HEK293 (cell line): ENCODE results near the gene C19orf44.
"Not testable (repeated sequence)": the region's sequence is repeated elsewhere in the genome, so short reads cannot be mapped to it uniquely, and the experiment has no call there.

Experiments
- CTCF ChIA-PET: fragments of 350-600 bp; formaldehyde crosslinking; extraction: SDS; loops from one replicate; lab custom pipeline; 2021; ENCODE audit warnings: antibody characterized with exemption; lab: Yijun Ruan, JAX
- POLR2A ChIA-PET: fragments of 300-600 bp; formaldehyde crosslinking; extraction: SDS; loops from one replicate; lab custom pipeline; 2020; ENCODE audit warnings: antibody characterized with exemption, inconsistent platforms; lab: Yijun Ruan, JAX
- H3K27ac ChIP-seq: fragments of 200-500 bp; sonication (Bioruptor generic); 2 replicates; pipeline ENCODE4 v1.5.1; 2014; ENCODE audit warnings: low read depth, low read length, control low read depth, inconsistent platforms; ENCODE audit errors: extremely low read depth
- H3K36me3 ChIP-seq, 2 experiments: fragments of 200-500 bp in 1 of 2; sonication (Bioruptor generic) in 1 of 2; 1 replicate in 1 of 2; 2 replicates in 1 of 2; pipeline ENCODE4 v1.5.1; 2014 to 2017; ENCODE audit warnings: inconsistent platforms in 2 of 2, low read length in 2 of 2; ENCODE audit not compliant: control insufficient read depth in 2 of 2, insufficient read depth in 1 of 2
- H3K4me1 ChIP-seq: fragments of 200-500 bp; sonication (Bioruptor generic); 2 replicates; pipeline ENCODE4 v1.5.1; 2014; ENCODE audit warnings: mild to moderate bottlenecking, low read length, inconsistent platforms; ENCODE audit not compliant: control insufficient read depth, insufficient read depth
- H3K4me3 ChIP-seq: 2 replicates; pipeline ENCODE4 v1.5.1; 2011; ENCODE audit warnings: low read depth, mild to moderate bottlenecking, control low read depth, low read length, moderate library complexity
- H3K9me3 ChIP-seq: fragments of 200-500 bp; sonication (Bioruptor generic); 2 replicates; pipeline ENCODE4 v1.5.1; 2014; ENCODE audit warnings: low read depth, low read length, inconsistent platforms; ENCODE audit not compliant: control insufficient read depth, insufficient read depth
- KLF8 ChIP-seq: fragments of 450-650 bp; formaldehyde crosslinking; IDR thresholded peaks from 2 replicates; pipeline ENCODE4 v1.5.1; 2016; ENCODE audit warnings: missing biosample characterization, missing genetic modification characterization
- SALL2 ChIP-seq: fragments of 450-650 bp; formaldehyde crosslinking; IDR thresholded peaks from 2 replicates; pipeline ENCODE4 v1.5.0; 2017; ENCODE audit warnings: missing biosample characterization, mild to moderate bottlenecking, missing genetic modification characterization, borderline replicate concordance
- ZBTB17 ChIP-seq: fragments of 450-650 bp; formaldehyde crosslinking; IDR thresholded peaks from 2 replicates; pipeline ENCODE4 v1.5.1; 2016; ENCODE audit warnings: missing biosample characterization, missing genetic modification characterization
- ZBTB20 ChIP-seq: fragments of 450-650 bp; formaldehyde crosslinking; IDR thresholded peaks from 2 replicates; pipeline ENCODE4 v1.5.1; 2016; ENCODE audit warnings: missing biosample characterization, missing genetic modification characterization
- ZFP3 ChIP-seq: fragments of 450-650 bp; formaldehyde crosslinking; IDR thresholded peaks from 2 replicates; pipeline ENCODE4 v1.5.1; 2016; ENCODE audit warnings: low read depth, missing biosample characterization, missing genetic modification characterization
- ZIC2 ChIP-seq: fragments of 450-650 bp; formaldehyde crosslinking; IDR thresholded peaks from 2 replicates; pipeline ENCODE4 v1.5.1; 2016; ENCODE audit warnings: missing biosample characterization, missing genetic modification characterization
- ZNF112 ChIP-seq: fragments of 450-650 bp; formaldehyde crosslinking; IDR thresholded peaks from 2 replicates; pipeline ENCODE4 v1.5.0; 2017; ENCODE audit warnings: missing biosample characterization, missing genetic modification characterization
- ZNF202 ChIP-seq: fragments of 450-650 bp; formaldehyde crosslinking; IDR thresholded peaks from 2 replicates; pipeline ENCODE4 v1.5.1; 2016; ENCODE audit warnings: missing biosample characterization, missing genetic modification characterization, borderline replicate concordance
- ZNF302 ChIP-seq: fragments of 450-650 bp; formaldehyde crosslinking; IDR thresholded peaks from 2 replicates; pipeline ENCODE4 v1.5.1; 2016; ENCODE audit warnings: missing biosample characterization, missing genetic modification characterization, low read depth
- ZNF391 ChIP-seq: fragments of 450-650 bp; formaldehyde crosslinking; IDR thresholded peaks from 2 replicates; pipeline ENCODE4 v1.5.1; 2016; ENCODE audit warnings: low read depth, missing biosample characterization, missing genetic modification characterization, borderline replicate concordance
- ZNF426 ChIP-seq: fragments of 450-650 bp; formaldehyde crosslinking; IDR thresholded peaks from 2 replicates; pipeline ENCODE4 v1.5.1; 2017; ENCODE audit warnings: missing biosample characterization, missing genetic modification characterization, mild to moderate bottlenecking, inconsistent platforms, moderate library complexity
- ZNF514 ChIP-seq: fragments of 450-650 bp; formaldehyde crosslinking; IDR thresholded peaks from 2 replicates; pipeline ENCODE4 v1.5.1; 2016; ENCODE audit warnings: missing biosample characterization, missing genetic modification characterization
- ZNF544 ChIP-seq: fragments of 450-650 bp; formaldehyde crosslinking; IDR thresholded peaks from 2 replicates; pipeline ENCODE4 v1.5.0; 2017; ENCODE audit warnings: missing biosample characterization, missing genetic modification characterization
- ZNF660 ChIP-seq: fragments of 450-650 bp; IDR thresholded peaks from 2 replicates; pipeline ENCODE4 v1.5.1; 2018; ENCODE audit warnings: missing biosample characterization, mild to moderate bottlenecking, missing genetic modification characterization
- ZNF670 ChIP-seq: fragments of 450-650 bp; formaldehyde crosslinking; IDR thresholded peaks from 2 replicates; pipeline ENCODE4 v1.5.1; 2016; ENCODE audit warnings: missing biosample characterization, missing genetic modification characterization, low read depth
- ZNF701 ChIP-seq: fragments of 450-650 bp; formaldehyde crosslinking; IDR thresholded peaks from 2 replicates; pipeline ENCODE4 v1.5.1; 2016; ENCODE audit warnings: missing biosample characterization, missing genetic modification characterization
- ZNF707 ChIP-seq: fragments of 450-650 bp; formaldehyde crosslinking; IDR thresholded peaks from 2 replicates; pipeline ENCODE4 v1.5.1; 2016; ENCODE audit warnings: missing biosample characterization, missing genetic modification characterization
- ZNF747 ChIP-seq: fragments of 450-650 bp; formaldehyde crosslinking; IDR thresholded peaks from 2 replicates; pipeline ENCODE4 v1.5.1; 2016; ENCODE audit warnings: missing biosample characterization, missing genetic modification characterization
- TF ChIP-seq, protein P1 (sequence below): fragments of 450-650 bp; formaldehyde crosslinking; IDR thresholded peaks from 2 replicates; pipeline ENCODE4 v1.5.1; 2017; ENCODE audit warnings: missing biosample characterization, missing genetic modification characterization
- TF ChIP-seq, protein P2 (sequence below): fragments of 450-650 bp; formaldehyde crosslinking; IDR thresholded peaks from 2 replicates; pipeline ENCODE4 v1.5.1; 2016; ENCODE audit warnings: missing biosample characterization, missing genetic modification characterization
- TF ChIP-seq, protein P3 (sequence below): fragments of 450-650 bp; formaldehyde crosslinking; optimal IDR thresholded peaks from 2 replicates; pipeline ENCODE3; 2016; ENCODE audit warnings: missing biosample characterization, mild to moderate bottlenecking, missing genetic modification characterization
- TF ChIP-seq, protein P4 (sequence below): fragments of 450-650 bp; formaldehyde crosslinking; IDR thresholded peaks from 2 replicates; pipeline ENCODE4 v1.5.1; 2016; ENCODE audit warnings: missing biosample characterization, missing genetic modification characterization

C19orf44 gene

DNA sequence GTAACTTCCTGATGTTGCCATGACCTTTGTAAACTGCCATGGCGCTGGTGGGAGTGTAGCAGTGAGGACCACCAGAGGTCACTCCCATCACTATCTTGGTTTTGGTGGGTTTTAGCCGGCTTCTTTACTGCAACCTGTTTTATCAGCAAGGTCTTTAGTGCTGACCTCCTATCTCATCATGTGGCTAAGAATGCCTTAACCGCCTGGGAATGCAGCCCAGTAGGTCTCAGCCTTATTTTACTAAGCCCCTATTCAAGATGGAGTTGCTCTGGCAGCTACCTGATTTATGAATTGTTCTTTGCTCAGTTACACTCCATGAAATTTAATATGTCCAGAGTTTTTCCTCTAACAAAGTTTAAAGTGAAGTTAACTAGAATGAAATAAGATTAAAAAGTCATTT lies 19.8 kb upstream of the C19orf44 start:
- CTCF ChIA-PET, result interaction anchor here (0.6 kb wide), 1 partner anchor 8 kb away, joined by 4 read pairs; no protein-coding TSS in a partner anchor
- TF ChIP-seq, protein P1, sequence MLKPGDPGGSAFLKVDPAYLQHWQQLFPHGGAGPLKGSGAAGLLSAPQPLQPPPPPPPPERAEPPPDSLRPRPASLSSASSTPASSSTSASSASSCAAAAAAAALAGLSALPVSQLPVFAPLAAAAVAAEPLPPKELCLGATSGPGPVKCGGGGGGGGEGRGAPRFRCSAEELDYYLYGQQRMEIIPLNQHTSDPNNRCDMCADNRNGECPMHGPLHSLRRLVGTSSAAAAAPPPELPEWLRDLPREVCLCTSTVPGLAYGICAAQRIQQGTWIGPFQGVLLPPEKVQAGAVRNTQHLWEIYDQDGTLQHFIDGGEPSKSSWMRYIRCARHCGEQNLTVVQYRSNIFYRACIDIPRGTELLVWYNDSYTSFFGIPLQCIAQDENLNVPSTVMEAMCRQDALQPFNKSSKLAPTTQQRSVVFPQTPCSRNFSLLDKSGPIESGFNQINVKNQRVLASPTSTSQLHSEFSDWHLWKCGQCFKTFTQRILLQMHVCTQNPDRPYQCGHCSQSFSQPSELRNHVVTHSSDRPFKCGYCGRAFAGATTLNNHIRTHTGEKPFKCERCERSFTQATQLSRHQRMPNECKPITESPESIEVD, result 0 out of 2 replicates have a peak, but pooled peaks have one; percentile 10
- TF ChIP-seq ZNF391 (tag by site-specific recombination), result no peak
- H3K9me3 ChIP-seq, result no peaks in the 10 kb centered on the region
- no peak overlapping the region for H3K4me3 ChIP-seq
- no peaks in the 10 kb centered on the region for H3K36me3 ChIP-seq
- no peaks in the 10 kb centered on the region for H3K4me1 ChIP-seq
- POLR2A ChIA-PET, result no interaction called here
- no peak overlapping the region for H3K27ac ChIP-seq

DNA sequence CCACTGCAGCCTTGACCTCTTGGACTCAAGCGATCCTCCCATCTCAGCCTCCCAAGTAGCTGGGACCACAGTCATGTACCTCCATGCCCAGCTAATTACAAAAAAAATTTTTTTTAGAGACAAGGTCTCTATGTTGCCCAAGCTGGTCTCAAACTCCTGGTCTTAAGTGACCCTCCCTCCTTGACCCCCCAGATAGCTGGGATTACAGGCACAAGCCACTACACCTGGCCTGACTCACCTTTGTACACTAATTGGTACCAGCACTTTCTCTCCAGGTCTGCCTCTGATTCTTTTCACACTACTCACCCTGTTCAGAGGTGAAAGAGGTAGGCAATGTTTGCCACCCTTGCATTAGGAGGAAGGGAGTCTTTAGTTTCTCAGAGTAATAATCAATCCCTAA lies 18.9 kb upstream of the C19orf44 start:
- no peak for TF ChIP-seq ZNF701 (tag by site-specific recombination)
- TF ChIP-seq, protein P2, sequence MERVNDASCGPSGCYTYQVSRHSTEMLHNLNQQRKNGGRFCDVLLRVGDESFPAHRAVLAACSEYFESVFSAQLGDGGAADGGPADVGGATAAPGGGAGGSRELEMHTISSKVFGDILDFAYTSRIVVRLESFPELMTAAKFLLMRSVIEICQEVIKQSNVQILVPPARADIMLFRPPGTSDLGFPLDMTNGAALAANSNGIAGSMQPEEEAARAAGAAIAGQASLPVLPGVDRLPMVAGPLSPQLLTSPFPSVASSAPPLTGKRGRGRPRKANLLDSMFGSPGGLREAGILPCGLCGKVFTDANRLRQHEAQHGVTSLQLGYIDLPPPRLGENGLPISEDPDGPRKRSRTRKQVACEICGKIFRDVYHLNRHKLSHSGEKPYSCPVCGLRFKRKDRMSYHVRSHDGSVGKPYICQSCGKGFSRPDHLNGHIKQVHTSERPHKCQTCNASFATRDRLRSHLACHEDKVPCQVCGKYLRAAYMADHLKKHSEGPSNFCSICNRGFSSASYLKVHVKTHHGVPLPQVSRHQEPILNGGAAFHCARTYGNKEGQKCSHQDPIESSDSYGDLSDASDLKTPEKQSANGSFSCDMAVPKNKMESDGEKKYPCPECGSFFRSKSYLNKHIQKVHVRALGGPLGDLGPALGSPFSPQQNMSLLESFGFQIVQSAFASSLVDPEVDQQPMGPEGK, result no peak
- no peak for TF ChIP-seq SALL2
- no peak for TF ChIP-seq ZNF670 (tag by site-specific recombination)
- no peak for TF ChIP-seq ZNF747 (tag by site-specific recombination)
- no peak for TF ChIP-seq ZNF302
- TF ChIP-seq, protein P3, sequence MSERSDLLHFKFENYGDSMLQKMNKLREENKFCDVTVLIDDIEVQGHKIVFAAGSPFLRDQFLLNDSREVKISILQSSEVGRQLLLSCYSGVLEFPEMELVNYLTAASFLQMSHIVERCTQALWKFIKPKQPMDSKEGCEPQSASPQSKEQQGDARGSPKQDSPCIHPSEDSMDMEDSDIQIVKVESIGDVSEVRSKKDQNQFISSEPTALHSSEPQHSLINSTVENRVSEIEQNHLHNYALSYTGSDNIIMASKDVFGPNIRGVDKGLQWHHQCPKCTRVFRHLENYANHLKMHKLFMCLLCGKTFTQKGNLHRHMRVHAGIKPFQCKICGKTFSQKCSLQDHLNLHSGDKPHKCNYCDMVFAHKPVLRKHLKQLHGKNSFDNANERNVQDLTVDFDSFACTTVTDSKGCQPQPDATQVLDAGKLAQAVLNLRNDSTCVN, result no peak
- no peak for TF ChIP-seq ZBTB20
- TF ChIP-seq ZNF202 (tag by site-specific recombination), result no peak
- no peak for TF ChIP-seq ZIC2 (tag by site-specific recombination)
- no peak for TF ChIP-seq ZBTB17 (tag by site-specific recombination)
- TF ChIP-seq ZNF660 (tag by site-specific recombination), result no peak
- TF ChIP-seq ZNF112 (tag by site-specific recombination), result no peak
- TF ChIP-seq KLF8 (tag by site-specific recombination), result no peak
- no peak for TF ChIP-seq ZFP3
- no peak for TF ChIP-seq ZNF544 (tag by site-specific recombination)
- TF ChIP-seq, all 188 proteins: peak for 0
- POLR2A ChIA-PET, result no interaction called here
- H3K27ac ChIP-seq, result no peak overlapping the region
- no peaks in the 10 kb centered on the region for H3K9me3 ChIP-seq
- no peaks in the 10 kb centered on the region for H3K36me3 ChIP-seq
- H3K4me1 ChIP-seq, result no peaks in the 10 kb centered on the region
- H3K4me3 ChIP-seq, result no peak overlapping the region
- CTCF ChIA-PET, result no interaction called here

DNA sequence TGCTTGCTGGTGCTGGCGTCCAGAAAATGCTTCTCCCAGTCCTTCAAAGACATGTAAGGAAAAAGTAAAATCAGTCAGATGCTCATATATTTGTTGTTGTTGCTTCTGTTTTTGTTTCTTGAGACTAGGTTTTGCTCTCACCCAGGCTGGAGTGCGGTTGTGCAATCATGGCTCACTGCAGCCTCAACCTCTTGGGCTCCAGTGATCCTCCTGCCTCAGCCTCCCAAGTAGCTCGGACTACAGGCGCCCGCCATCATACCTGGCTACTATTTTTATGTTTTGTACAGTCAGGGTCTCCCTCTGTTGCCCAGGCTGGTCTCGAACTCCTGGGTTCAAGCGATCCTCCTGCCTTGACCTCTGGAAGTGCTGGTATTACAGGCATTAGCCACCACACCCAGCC lies 13.4 kb upstream of the C19orf44 start:
- no peak overlapping the region for H3K4me3 ChIP-seq
- no peaks in the 10 kb centered on the region for H3K36me3 ChIP-seq
- ChIA-PET POLR2A (no interaction called here), CTCF (interaction anchor here (0.7 kb wide), 1 partner anchor 800 kb away, joined by 4 read pairs; no protein-coding TSS in a partner anchor)
- H3K27ac ChIP-seq, result no peak overlapping the region
- H3K9me3 ChIP-seq, result no peaks in the 10 kb centered on the region
- H3K4me1 ChIP-seq, result no peaks in the 10 kb centered on the region
- TF ChIP-seq ZNF514 (tag by site-specific recombination), result no peak
- TF ChIP-seq, protein P4, sequence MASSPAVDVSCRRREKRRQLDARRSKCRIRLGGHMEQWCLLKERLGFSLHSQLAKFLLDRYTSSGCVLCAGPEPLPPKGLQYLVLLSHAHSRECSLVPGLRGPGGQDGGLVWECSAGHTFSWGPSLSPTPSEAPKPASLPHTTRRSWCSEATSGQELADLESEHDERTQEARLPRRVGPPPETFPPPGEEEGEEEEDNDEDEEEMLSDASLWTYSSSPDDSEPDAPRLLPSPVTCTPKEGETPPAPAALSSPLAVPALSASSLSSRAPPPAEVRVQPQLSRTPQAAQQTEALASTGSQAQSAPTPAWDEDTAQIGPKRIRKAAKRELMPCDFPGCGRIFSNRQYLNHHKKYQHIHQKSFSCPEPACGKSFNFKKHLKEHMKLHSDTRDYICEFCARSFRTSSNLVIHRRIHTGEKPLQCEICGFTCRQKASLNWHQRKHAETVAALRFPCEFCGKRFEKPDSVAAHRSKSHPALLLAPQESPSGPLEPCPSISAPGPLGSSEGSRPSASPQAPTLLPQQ (tag by site-specific recombination), result no peak
- no peak for TF ChIP-seq ZNF426 (tag by site-specific recombination)
- TF ChIP-seq ZNF707, result no peak

DNA sequence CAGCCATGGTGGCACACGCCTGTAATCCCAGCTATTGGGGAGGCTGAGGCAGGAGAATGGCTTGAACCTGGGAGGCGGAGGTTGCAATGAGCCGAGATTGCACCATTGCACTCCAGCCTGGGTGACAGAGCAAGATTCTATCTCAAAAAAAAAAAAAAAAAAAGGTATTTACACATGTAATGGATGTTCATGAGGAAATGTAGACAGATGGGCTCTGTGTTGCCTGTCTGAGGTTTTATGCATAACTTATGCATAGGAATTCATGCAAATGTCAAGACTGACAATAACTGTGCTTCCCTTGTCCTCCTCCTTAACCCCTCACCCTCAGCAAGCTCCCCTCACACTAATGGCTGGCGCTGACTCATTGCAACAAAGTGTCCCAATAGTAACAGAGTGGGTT lies 9.7 kb upstream of the C19orf44 start:
- ChIA-PET POLR2A (interaction anchor here (0.9 kb wide), 1 partner anchor 9 kb away, joined by 3 read pairs; the partner anchor contains the start of gene CALR3), CTCF (interaction anchor here (0.7 kb wide), 2 partner anchors 23 to 44 kb away, joined by 3 to 4 read pairs; no protein-coding TSS in a partner anchor)
- H3K4me1 ChIP-seq, H3K36me3 ChIP-seq, H3K27ac ChIP-seq, H3K4me3 ChIP-seq, H3K9me3 ChIP-seq: not testable (repeated sequence)
